ENCODE measurements around the gene TRERF1. TPM values are rescaled to one million over a fixed set of nuclear protein-coding genes. Genes with fewer than 3 reads are reported as not detected.

The TRERF1 gene
- total and polyA plus RNA-seq, 2 experiments from 2014 or later: 11.2 to 20.6 TPM

GRCh38 chr6:42366011-42366705 is 85.6 kb downstream of the TRERF1 start:
- Histone ChIP-seq H3F3A (replicated peaks; ENCODE audit: low read depth) (no peaks in the 10 kb centered on the region), H4K20me1 (replicated peaks; ENCODE audit: insufficient read depth) (peaks cover 25% of the 10 kb centered on the region), H3K4me1 (ENCODE audit: insufficient read depth) (peaks cover 19% of the 10 kb centered on the region; the same call in 1 of the 2 replicates), H3K27ac (ENCODE audit: low read depth) (no peak overlapping the region), H3K9me2 (ENCODE audit: insufficient read depth) (peaks cover 5% of the 10 kb centered on the region), H3K79me2 (replicated peaks; ENCODE audit: insufficient read depth) (peaks cover 79% of the 10 kb centered on the region), H3K4me2 (no peak overlapping the region), H3K36me3 (ENCODE audit: insufficient read depth) (no peaks in the 10 kb centered on the region), H2AFZ (no peak overlapping the region), H3K27me3 (ENCODE audit: insufficient read depth) (no peaks in the 10 kb centered on the region), H3K4me3 (no peak overlapping the region)
- ATAC-seq (no peak), DNase-seq (ENCODE audit: low spot score) (no peak)
- Mint-ChIP-seq H3K36me3 (ENCODE audit: low read depth) (peaks cover 18% of the 10 kb centered on the region), H3K9me3 (no peaks in the 10 kb centered on the region), H3K4me1 (peaks cover 28% of the 10 kb centered on the region), H3K27ac (no peak overlapping the region), H3K4me3 (no peak overlapping the region), H3K27me3 (ENCODE audit: insufficient read depth, low read depth, poor library complexity) (peaks cover 5% of the 10 kb centered on the region)
- TF ChIP-seq ZNF331 (CRISPR knock-in tag; IDR thresholded peaks at IDR 0.05; ENCODE audit: low read depth): no peak
- TF ChIP-seq CTCF (conservative IDR thresholded peaks at IDR 0.05; ENCODE audit: low read depth in 2 of 2): no peak
- TF ChIP-seq ZNF462 (CRISPR knock-in tag; IDR thresholded peaks at IDR 0.05): no peak
- TF ChIP-seq ETS1 (IDR thresholded peaks at IDR 0.05): no peak

Measured in GM23338 (cell line).